SHP77 (cell line): ENCODE measurements around the gene APBB1IP.
"Not testable (repeated sequence)": the region's sequence is repeated elsewhere in the genome, so short reads cannot be mapped to it uniquely, and the experiment has no call there.

ENCODE experiments used
- DNase-seq, 2 experiments: peaks; one replicate each; lab custom pipeline; 2025; lab: John Stamatoyannopoulos, UW

The APBB1IP gene

GRCh38 chr10:26437637-26438461, at the start of gene APBB1IP:
Gene APBB1IP (plus strand): TSS chr10:26438341. CDS start chr10:26492327, 53,986 bp downstream.
- no peak for DNase-seq

GRCh38 chr10:26389533-26389932, 48.6 kb upstream of the APBB1IP start:
- DNase-seq = no peak

GRCh38 chr10:26391701-26392695, 46.1 kb upstream of the APBB1IP start:
- DNase-seq = no peak

GRCh38 chr10:26398353-26398752, 39.8 kb upstream of the APBB1IP start:
- not testable (repeated sequence) for DNase-seq

- DNase-seq = no peak
Measured at GRCh38 chr10:26407406-26407969, 30.7 kb upstream of the APBB1IP start.

GRCh38 chr10:26408858-26409494, 29.2 kb upstream of the APBB1IP start:
- no peak for DNase-seq

- DNase-seq = no peak
Measured at GRCh38 chr10:26410356-26410755, 27.8 kb upstream of the APBB1IP start.

GRCh38 chr10:26412932-26413331, 25.2 kb upstream of the APBB1IP start:
- no peak for DNase-seq

- DNase-seq = no peak
Measured at GRCh38 chr10:26413375-26413774, 24.8 kb upstream of the APBB1IP start.

- DNase-seq = no peak
Measured at GRCh38 chr10:26417136-26417535, 21.0 kb upstream of the APBB1IP start.

- no peak for DNase-seq
Measured at GRCh38 chr10:26422977-26423376, 15.2 kb upstream of the APBB1IP start.

GRCh38 chr10:26423722-26424121, 14.4 kb upstream of the APBB1IP start:
- no peak for DNase-seq

- no peak for DNase-seq
Measured at GRCh38 chr10:26430641-26431163, 7.4 kb upstream of the APBB1IP start.

- DNase-seq = no peak
Measured at GRCh38 chr10:26432938-26433337, 5.2 kb upstream of the APBB1IP start.

GRCh38 chr10:26435852-26436251, 2.3 kb upstream of the APBB1IP start:
- no peak for DNase-seq

- no peak for DNase-seq
Measured at GRCh38 chr10:26436848-26437247, 1.3 kb upstream of the APBB1IP start.

- DNase-seq = no peak
Measured at GRCh38 chr10:26438534-26439341, 597 bp downstream of the APBB1IP start.

- DNase-seq = no peak
Measured at GRCh38 chr10:26439406-26440087, 1.4 kb downstream of the APBB1IP start.

GRCh38 chr10:26440088-26440470, 1.9 kb downstream of the APBB1IP start:
- DNase-seq = no peak
